H1 (cell line): ENCODE measurements around the gene CRKL.
"Not testable (repeated sequence)": the region's sequence is repeated elsewhere in the genome, so short reads cannot be mapped to it uniquely, and the experiment has no call there.

Source experiments
- BRCA1 ChIP-seq: IDR thresholded peaks from 2 replicates; pipeline ENCODE4 v1.6.1; 2012; ENCODE audit warnings: low read depth, low read length, improper control_type of control experiment
- CBX8 ChIP-seq: fragments of 300-800, 300-1000 bp; sonication (generic); IDR thresholded peaks from 2 replicates; pipeline ENCODE4 v1.7.1; 2016; ENCODE audit warnings: low read depth, low read length, borderline replicate concordance
- NRF1 ChIP-seq: IDR thresholded peaks from 2 replicates; pipeline ENCODE4 v1.6.1; 2011; ENCODE audit warnings: mild to moderate bottlenecking, low read depth, low read length, improper control_type of control experiment
- POLR2AphosphoS5 ChIP-seq: IDR thresholded peaks from 2 replicates; pipeline ENCODE4 v1.6.1; 2011; ENCODE audit warnings: low read depth, low read length

DNA sequence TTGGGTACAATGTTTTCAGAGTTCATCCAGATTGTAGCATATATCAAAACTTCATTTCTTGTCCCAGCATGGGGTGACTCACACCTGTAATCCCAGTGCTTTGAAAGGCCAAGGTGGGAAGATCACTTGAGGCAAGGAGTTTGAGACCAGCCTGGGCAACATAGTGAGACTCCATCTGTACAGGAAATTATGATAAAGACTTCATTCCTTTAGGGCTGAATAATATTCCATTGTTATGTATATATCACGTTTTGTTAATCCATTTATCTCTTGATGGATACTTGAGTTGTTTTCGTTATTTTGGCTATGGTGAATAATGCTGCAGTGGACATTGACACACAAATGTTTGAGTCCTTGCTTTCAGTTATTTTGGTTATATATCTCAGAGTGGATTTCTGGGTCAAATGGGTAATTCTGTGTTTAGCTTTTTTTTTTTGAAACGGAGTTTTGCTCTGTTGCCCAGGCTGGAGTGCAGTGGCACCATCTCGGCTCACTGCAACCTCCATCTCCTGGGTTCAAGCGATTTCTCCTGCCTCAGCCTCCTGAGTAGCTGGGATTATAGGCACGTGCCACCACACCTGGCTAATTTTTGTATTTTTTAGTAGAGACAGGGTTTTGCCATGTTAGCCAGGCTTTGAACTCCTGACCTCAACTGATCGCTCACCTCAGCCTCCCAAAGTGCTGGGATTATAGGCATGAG, 25.1 kb downstream of the CRKL start:
- TF ChIP-seq BRCA1, NRF1, POLR2AphosphoS5, CBX8: not testable (repeated sequence)
